Progenitor cell of endocrine pancreas (in vitro differentiated cells): Measurements from ENCODE around the gene ING2. TPM values are rescaled to one million over a fixed set of nuclear protein-coding genes. Genes with fewer than 3 reads are reported as not detected.

Experiments used
- DNase-seq: peaks from one replicate; pipeline ENCODE4 v3.0.0; 2021; ENCODE audit warnings: low spot score; ENCODE audit not compliant: unreplicated experiment
- H3K27ac Mint-ChIP-seq: 2 replicates; pipeline ENCODE4 v1.8.0; 2021; ENCODE audit warnings: mild to moderate bottlenecking, moderate library complexity, mixed read lengths
- H3K27me3 Mint-ChIP-seq: 2 replicates; pipeline ENCODE4 v1.8.0; 2021; ENCODE audit warnings: mixed read lengths
- H3K36me3 Mint-ChIP-seq: 2 replicates; pipeline ENCODE4 v1.8.0; 2022; ENCODE audit warnings: mixed read lengths; ENCODE audit not compliant: insufficient read depth
- H3K4me1 Mint-ChIP-seq: 2 replicates; pipeline ENCODE4 v1.8.0; 2021; ENCODE audit warnings: low read depth, mixed read lengths
- H3K4me3 Mint-ChIP-seq: 2 replicates; pipeline ENCODE4 v1.8.0; 2021; ENCODE audit warnings: low read depth, mild to moderate bottlenecking, moderate library complexity, mixed read lengths
- H3K9me3 Mint-ChIP-seq: 2 replicates; pipeline ENCODE4 v1.8.0; 2021; ENCODE audit warnings: low read depth, mixed read lengths
- total RNA-seq: library from RNA; stranded (reverse); gene quantifications from 2 replicates; pipeline ENCODE4 v1.2.1, GENCODE V29; 2021
- TF ChIP-seq, protein P1 (sequence below): fragments of 200-600 bp; sonication (generic); IDR thresholded peaks from one replicate; pipeline ENCODE4 v1.5.0; 2021; ENCODE audit warnings: antibody characterized with exemption, mild to moderate bottlenecking; ENCODE audit not compliant: unreplicated experiment

The ING2 gene
- total RNA-seq, 1 donor from 2014 or later = 19.9 TPM

DNA sequence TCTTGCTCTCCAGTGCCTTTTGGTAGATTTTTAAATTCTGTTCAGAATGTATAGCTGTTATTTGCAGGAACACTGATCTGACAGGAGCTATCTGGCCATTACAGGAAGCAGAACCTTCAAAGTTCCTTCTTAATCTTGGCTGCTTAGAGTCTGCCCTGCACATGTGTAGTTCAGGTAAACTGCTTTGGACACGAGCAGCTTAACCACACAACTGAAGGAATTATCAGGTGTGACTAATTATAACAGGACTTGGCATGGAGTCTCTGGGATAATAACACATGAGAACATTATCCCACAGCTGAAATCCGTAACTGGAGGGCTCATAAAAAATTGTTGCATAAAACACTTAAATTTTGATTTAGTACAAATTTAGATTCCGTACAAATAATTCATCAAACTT is 11.6 kb upstream of the ING2 start:
- Mint-ChIP-seq H3K27ac (no peak overlapping the region), H3K36me3 (peaks cover 15% of the 10 kb centered on the region), H3K27me3 (no peaks in the 10 kb centered on the region), H3K4me3 (no peak overlapping the region), H3K4me1 (no peaks in the 10 kb centered on the region), H3K9me3 (peaks cover 5% of the 10 kb centered on the region)
- no peak for DNase-seq
- TF ChIP-seq, protein P1, sequence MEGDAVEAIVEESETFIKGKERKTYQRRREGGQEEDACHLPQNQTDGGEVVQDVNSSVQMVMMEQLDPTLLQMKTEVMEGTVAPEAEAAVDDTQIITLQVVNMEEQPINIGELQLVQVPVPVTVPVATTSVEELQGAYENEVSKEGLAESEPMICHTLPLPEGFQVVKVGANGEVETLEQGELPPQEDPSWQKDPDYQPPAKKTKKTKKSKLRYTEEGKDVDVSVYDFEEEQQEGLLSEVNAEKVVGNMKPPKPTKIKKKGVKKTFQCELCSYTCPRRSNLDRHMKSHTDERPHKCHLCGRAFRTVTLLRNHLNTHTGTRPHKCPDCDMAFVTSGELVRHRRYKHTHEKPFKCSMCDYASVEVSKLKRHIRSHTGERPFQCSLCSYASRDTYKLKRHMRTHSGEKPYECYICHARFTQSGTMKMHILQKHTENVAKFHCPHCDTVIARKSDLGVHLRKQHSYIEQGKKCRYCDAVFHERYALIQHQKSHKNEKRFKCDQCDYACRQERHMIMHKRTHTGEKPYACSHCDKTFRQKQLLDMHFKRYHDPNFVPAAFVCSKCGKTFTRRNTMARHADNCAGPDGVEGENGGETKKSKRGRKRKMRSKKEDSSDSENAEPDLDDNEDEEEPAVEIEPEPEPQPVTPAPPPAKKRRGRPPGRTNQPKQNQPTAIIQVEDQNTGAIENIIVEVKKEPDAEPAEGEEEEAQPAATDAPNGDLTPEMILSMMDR = no peak

DNA sequence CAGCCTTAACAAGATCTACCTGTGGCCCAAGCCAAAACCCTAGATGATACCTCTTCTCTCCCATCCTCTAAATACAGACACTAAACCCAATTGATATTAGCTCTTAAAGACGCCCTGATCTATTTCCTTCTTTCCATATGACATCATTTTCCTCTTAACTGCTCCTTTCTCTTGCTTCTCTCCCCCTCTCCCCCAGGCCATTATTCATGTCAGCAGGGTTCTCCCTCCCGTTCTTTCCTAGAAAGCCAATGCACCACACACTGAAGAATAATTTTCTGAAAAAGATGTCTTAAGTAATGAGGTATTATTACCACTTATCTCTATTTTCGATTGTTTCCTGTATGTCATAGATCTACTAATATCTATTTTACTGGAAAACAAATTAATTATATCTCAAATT is 9.7 kb upstream of the ING2 start:
- H3K27me3 Mint-ChIP-seq = no peaks in the 10 kb centered on the region
- TF ChIP-seq, protein P1 = no peak
- no peak overlapping the region for H3K4me3 Mint-ChIP-seq
- peaks cover 15% of the 10 kb centered on the region for H3K36me3 Mint-ChIP-seq
- H3K9me3 Mint-ChIP-seq = peaks cover 5% of the 10 kb centered on the region
- no peak overlapping the region for H3K27ac Mint-ChIP-seq
- no peak for DNase-seq
- no peaks in the 10 kb centered on the region for H3K4me1 Mint-ChIP-seq

DNA sequence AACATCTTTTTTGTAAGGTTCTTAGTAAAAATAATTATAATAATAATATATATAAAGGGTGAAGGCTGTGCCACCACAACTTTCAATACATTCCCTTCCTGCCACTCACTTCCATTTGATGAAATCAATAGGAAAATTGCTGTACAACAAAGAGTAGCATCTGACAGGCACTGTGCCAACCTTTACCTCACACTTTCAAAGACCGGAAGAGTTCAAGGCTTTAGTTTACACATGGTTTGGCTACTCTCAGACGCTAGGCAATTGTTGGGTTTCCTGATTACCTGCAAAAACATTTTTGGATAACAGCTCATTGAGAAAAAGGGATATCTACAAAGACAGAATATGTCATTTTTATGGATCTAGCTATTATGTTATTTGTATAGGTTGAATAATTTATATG is 5.5 kb upstream of the ING2 start:
- H3K27ac Mint-ChIP-seq = no peak overlapping the region
- no peak overlapping the region for H3K4me3 Mint-ChIP-seq
- H3K4me1 Mint-ChIP-seq = peaks cover 13% of the 10 kb centered on the region
- no peak for DNase-seq
- TF ChIP-seq, protein P1 = no peak
- H3K9me3 Mint-ChIP-seq = no peaks in the 10 kb centered on the region
- no peaks in the 10 kb centered on the region for H3K27me3 Mint-ChIP-seq
- no peaks in the 10 kb centered on the region for H3K36me3 Mint-ChIP-seq

- H3K4me3 Mint-ChIP-seq = no peak overlapping the region
- no peaks in the 10 kb centered on the region for H3K9me3 Mint-ChIP-seq
- H3K27me3 Mint-ChIP-seq = no peaks in the 10 kb centered on the region
- H3K27ac Mint-ChIP-seq = no peak overlapping the region
- peaks cover 13% of the 10 kb centered on the region for H3K4me1 Mint-ChIP-seq
- no peak for DNase-seq
- TF ChIP-seq, protein P1 = no peak
- no peaks in the 10 kb centered on the region for H3K36me3 Mint-ChIP-seq
Observed at GRCh38 chr4:183499801-183500200, 5.1 kb upstream of the ING2 start.

DNA sequence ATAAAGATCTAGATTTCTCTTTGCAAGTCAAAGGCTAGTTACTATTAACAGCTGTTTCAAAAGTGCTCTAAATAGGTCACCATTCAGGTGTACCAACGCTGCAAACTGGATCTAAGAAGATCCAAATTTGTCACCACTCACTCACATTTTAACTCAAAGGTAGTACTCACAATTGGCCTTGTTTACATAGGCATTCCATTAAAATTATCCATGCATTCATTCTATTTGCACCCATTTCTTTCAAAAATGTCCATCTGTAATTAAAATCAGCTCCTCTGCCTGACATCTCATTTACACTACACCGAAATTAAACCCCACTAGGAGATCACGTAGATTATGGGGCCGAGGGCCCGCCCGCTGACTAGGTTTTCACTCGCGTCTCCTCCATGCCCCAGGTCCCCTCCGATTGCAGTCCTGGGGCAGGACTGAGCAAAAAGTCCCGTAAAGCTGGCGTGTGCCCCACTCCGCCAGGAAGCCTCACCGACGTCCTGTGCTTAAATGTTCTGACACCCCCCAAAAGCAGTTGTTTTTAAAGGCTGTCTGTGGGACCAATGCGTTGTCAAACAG is 1.3 kb upstream of the ING2 start:
- Mint-ChIP-seq H3K4me1 (peaks cover 25% of the 10 kb centered on the region), H3K27me3 (no peaks in the 10 kb centered on the region), H3K9me3 (no peaks in the 10 kb centered on the region), H3K4me3 (peak overlapping the region; percentile 79), H3K27ac (peak overlapping the region; percentile 95), H3K36me3 (no peaks in the 10 kb centered on the region)
- no peak for DNase-seq
- TF ChIP-seq, protein P1 = no peak
